HepG2 (cell line): ENCODE data around the gene NSL1. TPM values are rescaled to one million over a fixed set of nuclear protein-coding genes. Genes with fewer than 3 reads are reported as not detected.

Experiments
- ATAC-seq: fragments of 200-7000 bp; cut with Tn5 transposase; 3 replicates; pipeline ENCODE4 v1.9.1; 2020; ENCODE audit warnings: mild to moderate bottlenecking, moderate library complexity
- BruUV-seq: library from RNA; stranded (reverse); fragments of 400-500 nt; replicated peaks from 2 replicates; lab custom pipeline; 2021; lab: Mats Ljungman, UMichigan
- CTCF ChIA-PET: fragments of 300-600 bp; formaldehyde crosslinking; extraction: SDS; loops from one replicate; lab custom pipeline; 2021; ENCODE audit warnings: low total read pairs, inconsistent platforms, low intra/inter-chr PET ratio; lab: Yijun Ruan, JAX
- POLR2A ChIA-PET: fragments of 350-600 bp; sonication (Branson Sonifier 250); formaldehyde crosslinking; loops from one replicate; lab custom pipeline; 2020; ENCODE audit warnings: antibody characterized with exemption, inconsistent platforms; lab: Yijun Ruan, JAX
- DNase-seq: peaks from one replicate; pipeline ENCODE4 v3.0.0-alpha.2; 2015; ENCODE audit warnings: low spot score
- FAIRE-seq: peaks from 3 replicates; lab custom pipeline; 2011; peaks lifted over from hg19 to GRCh38; lab: Jason Lieb, UNC
- H2AFZ ChIP-seq: one replicate; pipeline ENCODE4 v1.6.1; 2011; ENCODE audit warnings: low read length, inconsistent platforms
- H3K27ac ChIP-seq: fragments of 300-600 bp; 3 replicates; pipeline ENCODE4 v1.8.0; 2011; ENCODE audit warnings: mixed run types, mild to moderate bottlenecking, mixed read lengths, low read length, inconsistent platforms; ENCODE audit not compliant: insufficient read depth; ENCODE audit errors: extremely low read length
- H3K27me3 ChIP-seq, 2 experiments: fragments of 200-600 bp in 1 of 2; 2 replicates in 1 of 2; 3 replicates in 1 of 2; pipeline versions ENCODE4 v1.6.0 to v1.8.0; 2011; ENCODE audit warnings: low read length in 2 of 2, mild to moderate bottlenecking in 2 of 2, moderate library complexity in 2 of 2, inconsistent platforms in 1 of 2; ENCODE audit not compliant: insufficient read depth in 2 of 2, control insufficient read depth in 1 of 2
- H3K36me3 ChIP-seq, 2 experiments: fragments of 200-600 bp in 1 of 2; replicated peaks in 1 of 2; 2 replicates in 1 of 2; 3 replicates in 1 of 2; pipeline versions ENCODE4 v1.5.1 to v1.8.0; 2011; ENCODE audit warnings: low read length in 2 of 2, inconsistent platforms in 1 of 2; ENCODE audit not compliant: insufficient read depth in 2 of 2, control insufficient read depth in 1 of 2
- H3K4me1 ChIP-seq: 2 replicates; pipeline ENCODE4 v1.5.1; 2012; ENCODE audit warnings: low read length, inconsistent platforms; ENCODE audit not compliant: insufficient read depth
- H3K4me2 ChIP-seq: 2 replicates; pipeline ENCODE4 v1.6.0; 2011; ENCODE audit warnings: low read depth, low read length, inconsistent platforms
- H3K4me3 ChIP-seq, 3 experiments: fragments of 200-600 bp in 1 of 3; sonication (generic), shearing (Covaris generic) in 1 of 3; replicated peaks in 1 of 3; 2 replicates each; pipeline ENCODE4 v1.5.1; 2011 to 2016; ENCODE audit warnings: low read length in 3 of 3, inconsistent platforms in 2 of 3, low read depth in 2 of 3, mild to moderate bottlenecking in 2 of 3, control low read depth in 1 of 3, mixed read lengths in 1 of 3; ENCODE audit not compliant: insufficient read depth in 1 of 3
- H3K79me2 ChIP-seq: one replicate; pipeline ENCODE4 v1.6.1; 2011; ENCODE audit warnings: low read length, inconsistent platforms; ENCODE audit not compliant: insufficient read depth
- H3K9ac ChIP-seq: 2 replicates; pipeline ENCODE4 v1.6.0; 2011; ENCODE audit warnings: mild to moderate bottlenecking, low read depth, low read length, inconsistent platforms; ENCODE audit not compliant: insufficient read depth
- H3K9me3 ChIP-seq: 2 replicates; pipeline ENCODE4 v1.5.1; 2012; ENCODE audit warnings: mild to moderate bottlenecking, low read length
- H4K20me1 ChIP-seq: 2 replicates; pipeline ENCODE4 v1.6.0; 2011; ENCODE audit warnings: inconsistent platforms, mild to moderate bottlenecking, low read length, moderate library complexity; ENCODE audit not compliant: insufficient read depth
- HMG20A ChIP-seq: IDR thresholded peaks from 2 replicates; pipeline ENCODE4 v1.6.1; 2016; ENCODE audit warnings: borderline replicate concordance
- HOXA3 ChIP-seq: sonication (generic); formaldehyde crosslinking; IDR thresholded peaks from 2 replicates; pipeline ENCODE4 v1.5.0; 2020; ENCODE audit warnings: missing genetic modification reagents
- NFYB ChIP-seq: sonication (generic); formaldehyde crosslinking; IDR thresholded peaks from 2 replicates; pipeline ENCODE4 v1.4.0; 2020; ENCODE audit warnings: missing genetic modification reagents
- SMAD9 ChIP-seq: sonication (generic); formaldehyde crosslinking; IDR thresholded peaks from 2 replicates; pipeline ENCODE4 v1.5.1; 2020; ENCODE audit warnings: mild to moderate bottlenecking, missing genetic modification reagents
- ZBTB10 ChIP-seq: sonication (generic); formaldehyde crosslinking; IDR thresholded peaks from 2 replicates; pipeline ENCODE4 v1.4.0; 2020; ENCODE audit warnings: missing genetic modification reagents, borderline replicate concordance
- ZNF576 ChIP-seq: sonication (generic); formaldehyde crosslinking; IDR thresholded peaks from 2 replicates; pipeline ENCODE4 v1.4.0; 2020; ENCODE audit warnings: mild to moderate bottlenecking, missing genetic modification reagents
- ZNF780A ChIP-seq: sonication (generic); formaldehyde crosslinking; IDR thresholded peaks from 2 replicates; pipeline ENCODE4 v1.8.0; 2022; ENCODE audit warnings: mild to moderate bottlenecking, missing genetic modification reagents, moderate library complexity
- ZNF816 ChIP-seq: sonication (generic); formaldehyde crosslinking; IDR thresholded peaks from 2 replicates; pipeline ENCODE4 v1.8.0; 2022; ENCODE audit warnings: missing genetic modification reagents, mild to moderate bottlenecking, borderline replicate concordance
- ZNF878 ChIP-seq: sonication (generic); formaldehyde crosslinking; IDR thresholded peaks from 2 replicates; pipeline ENCODE4 v1.8.1; 2023; ENCODE audit warnings: mild to moderate bottlenecking, missing genetic modification reagents, moderate library complexity
- WGBS: methylation state at CpG from one replicate; pipeline ENCODE4 v1.1.6; 2017; ENCODE audit warnings: low lambda C conversion rate; 5-methylcytosine and 5-hydroxymethylcytosine counted together
- in situ Hi-C: cut with HindIII; loops from 2 replicates; pipeline ENCODE4 v1.10.0; 2017; ENCODE audit warnings: low pct_unique_long_range_greater_than_20kb; ENCODE audit not compliant: extremely low pct_ligation_motif_present
- intact Hi-C: fragments of 100-400 bp; cut with micrococcal nuclease; formaldehyde crosslinking; loops from one replicate; pipeline ENCODE4 v1.10.0; 2022; ENCODE audit not compliant: unreplicated experiment
- polyA plus RNA-seq, 8 experiments: library from polyadenylated mRNA; depleted of rRNA in 3 of 8; stranded (reverse) in 7 of 8; unstranded in 1 of 8; fragments of >200 nt; fragmentation: Illumina TruSeq in 4 of 8; extraction: Trizol in 4 of 8; gene quantifications; 2 replicates each; pipeline versions ENCODE4 v1.2.1 to v1.2.3, GENCODE V29; 2011 to 2016; ENCODE audit warnings: low read depth in 4 of 8, missing spikeins in 1 of 8, mixed read lengths in 1 of 8; ENCODE audit not compliant: insufficient read depth in 1 of 8
- total RNA-seq, 5 experiments: library from RNA; depleted of rRNA; stranded (reverse); fragments of >200 nt; fragmentation: Illumina TruSeq; extraction: Trizol; gene quantifications; 2 replicates each; pipeline ENCODE4 v1.2.3, GENCODE V29; 2016; ENCODE audit warnings: low read depth in 1 of 5
- TF ChIP-seq, protein P1 (sequence below): IDR thresholded peaks from 2 replicates; pipeline ENCODE4 v1.6.1; 2012; ENCODE audit warnings: low read length, improper control_type of control experiment
- TF ChIP-seq, protein P2 (sequence below): sonication (generic); formaldehyde crosslinking; IDR thresholded peaks from 2 replicates; pipeline ENCODE4 v1.9.0; 2021; ENCODE audit warnings: missing genetic modification reagents, borderline replicate concordance

Gene NSL1
- total and polyA plus RNA-seq, 2 of the 13 experiments (the other 11 are each of a cell fraction or from before 2014, with no cell fraction given): 34.5 to 77.4 TPM

DNA sequence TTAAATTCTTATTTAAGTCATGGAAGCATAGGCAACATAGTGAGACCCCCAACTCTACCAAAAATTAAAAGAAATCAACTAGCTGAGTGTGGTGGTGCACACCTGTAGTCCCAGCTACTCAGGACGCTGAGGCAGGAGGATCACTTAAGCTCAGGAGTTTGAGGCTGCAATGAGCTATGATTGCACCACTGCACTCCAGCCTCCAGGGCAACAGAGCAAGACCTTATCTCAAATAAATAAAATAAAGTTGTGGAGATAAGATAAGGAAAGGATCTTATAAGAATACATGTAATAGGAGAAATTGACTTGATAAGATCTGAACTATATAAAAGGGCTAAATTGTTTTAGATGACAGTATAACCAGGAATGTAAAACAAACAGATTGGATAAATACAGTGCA lies 89.7 kb downstream of the NSL1 start:
- Histone ChIP-seq H2AFZ (no peak overlapping the region), H3K9me3 (no peaks in the 10 kb centered on the region), H3K27me3 (peaks cover 8 to 55% of the 10 kb centered on the region in 2 experiments), H3K36me3 (no peaks in the 10 kb centered on the region), H3K79me2 (no peaks in the 10 kb centered on the region), H3K4me1 (peaks cover 31% of the 10 kb centered on the region), H3K4me2 (no peak overlapping the region), H4K20me1 (no peaks in the 10 kb centered on the region), H3K9ac (no peak overlapping the region), H3K4me3 (no peak overlapping the region), H3K27ac (no peak overlapping the region)
- POLR2A ChIA-PET: interaction anchor here (0.8 kb wide), 1 partner anchor 89 kb away, joined by 3 read pairs; the partner anchor contains the start of gene NSL1
- CTCF ChIA-PET: no interaction called here
- BruUV-seq: no TSS peak
- FAIRE-seq: no peak
- in situ Hi-C loops: no loop called here
- DNase-seq: no peak
- WGBS: 0% methylated on average over 1 of the region's 1 CpG
- no peak for ATAC-seq
- no peak for TF ChIP-seq ZNF780A
- no peak for TF ChIP-seq NFYB
- no peak for TF ChIP-seq ZNF576 (CRISPR knock-in tag)
- no peak for TF ChIP-seq ZNF816 (CRISPR knock-in tag)
- TF ChIP-seq HMG20A: no peak
- TF ChIP-seq ZBTB10 (CRISPR knock-in tag): no peak
- TF ChIP-seq ZNF878 (CRISPR knock-in tag): no peak
- TF ChIP-seq, protein P1, sequence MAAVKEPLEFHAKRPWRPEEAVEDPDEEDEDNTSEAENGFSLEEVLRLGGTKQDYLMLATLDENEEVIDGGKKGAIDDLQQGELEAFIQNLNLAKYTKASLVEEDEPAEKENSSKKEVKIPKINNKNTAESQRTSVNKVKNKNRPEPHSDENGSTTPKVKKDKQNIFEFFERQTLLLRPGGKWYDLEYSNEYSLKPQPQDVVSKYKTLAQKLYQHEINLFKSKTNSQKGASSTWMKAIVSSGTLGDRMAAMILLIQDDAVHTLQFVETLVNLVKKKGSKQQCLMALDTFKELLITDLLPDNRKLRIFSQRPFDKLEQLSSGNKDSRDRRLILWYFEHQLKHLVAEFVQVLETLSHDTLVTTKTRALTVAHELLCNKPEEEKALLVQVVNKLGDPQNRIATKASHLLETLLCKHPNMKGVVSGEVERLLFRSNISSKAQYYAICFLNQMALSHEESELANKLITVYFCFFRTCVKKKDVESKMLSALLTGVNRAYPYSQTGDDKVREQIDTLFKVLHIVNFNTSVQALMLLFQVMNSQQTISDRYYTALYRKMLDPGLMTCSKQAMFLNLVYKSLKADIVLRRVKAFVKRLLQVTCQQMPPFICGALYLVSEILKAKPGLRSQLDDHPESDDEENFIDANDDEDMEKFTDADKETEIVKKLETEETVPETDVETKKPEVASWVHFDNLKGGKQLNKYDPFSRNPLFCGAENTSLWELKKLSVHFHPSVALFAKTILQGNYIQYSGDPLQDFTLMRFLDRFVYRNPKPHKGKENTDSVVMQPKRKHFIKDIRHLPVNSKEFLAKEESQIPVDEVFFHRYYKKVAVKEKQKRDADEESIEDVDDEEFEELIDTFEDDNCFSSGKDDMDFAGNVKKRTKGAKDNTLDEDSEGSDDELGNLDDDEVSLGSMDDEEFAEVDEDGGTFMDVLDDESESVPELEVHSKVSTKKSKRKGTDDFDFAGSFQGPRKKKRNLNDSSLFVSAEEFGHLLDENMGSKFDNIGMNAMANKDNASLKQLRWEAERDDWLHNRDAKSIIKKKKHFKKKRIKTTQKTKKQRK: no peak
- TF ChIP-seq HOXA3 (CRISPR knock-in tag): no peak
- TF ChIP-seq, protein P2, sequence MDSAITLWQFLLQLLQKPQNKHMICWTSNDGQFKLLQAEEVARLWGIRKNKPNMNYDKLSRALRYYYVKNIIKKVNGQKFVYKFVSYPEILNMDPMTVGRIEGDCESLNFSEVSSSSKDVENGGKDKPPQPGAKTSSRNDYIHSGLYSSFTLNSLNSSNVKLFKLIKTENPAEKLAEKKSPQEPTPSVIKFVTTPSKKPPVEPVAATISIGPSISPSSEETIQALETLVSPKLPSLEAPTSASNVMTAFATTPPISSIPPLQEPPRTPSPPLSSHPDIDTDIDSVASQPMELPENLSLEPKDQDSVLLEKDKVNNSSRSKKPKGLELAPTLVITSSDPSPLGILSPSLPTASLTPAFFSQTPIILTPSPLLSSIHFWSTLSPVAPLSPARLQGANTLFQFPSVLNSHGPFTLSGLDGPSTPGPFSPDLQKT: no peak
- TF ChIP-seq SMAD9: no peak
- intact Hi-C loops: no loop called here
